GM18511 (cell line): Measurements from ENCODE around the gene PLK1.
"Not testable (repeated sequence)": the region's sequence is repeated elsewhere in the genome, so short reads cannot be mapped to it uniquely, and the experiment has no call there.

Experiments
- ATAC-seq: cut with Tn5 transposase; IDR thresholded peaks from one replicate; pipeline ENCODE4 v1.9.1; 2021; ENCODE audit warnings: mild to moderate bottlenecking, moderate library complexity; ENCODE audit not compliant: unreplicated experiment

PLK1 gene

GRCh38 chr16:23678430-23679273 lies at the start of gene PLK1:
PLK1 (plus strand) TSS chr16:23678889; CDS start chr16:23678933, 44 bp downstream.
- ATAC-seq, result peak; percentile 93

- ATAC-seq, result no peak
Measured at GRCh38 chr16:23629516-23629915, 49.2 kb upstream of the PLK1 start.

- not testable (repeated sequence) for ATAC-seq
Measured at GRCh38 chr16:23631874-23632273, 46.8 kb upstream of the PLK1 start.

GRCh38 chr16:23634461-23635036 lies 44.1 kb upstream of the PLK1 start:
- no peak for ATAC-seq

- ATAC-seq, result no peak
Measured at GRCh38 chr16:23635958-23636357, 42.7 kb upstream of the PLK1 start.

DNA sequence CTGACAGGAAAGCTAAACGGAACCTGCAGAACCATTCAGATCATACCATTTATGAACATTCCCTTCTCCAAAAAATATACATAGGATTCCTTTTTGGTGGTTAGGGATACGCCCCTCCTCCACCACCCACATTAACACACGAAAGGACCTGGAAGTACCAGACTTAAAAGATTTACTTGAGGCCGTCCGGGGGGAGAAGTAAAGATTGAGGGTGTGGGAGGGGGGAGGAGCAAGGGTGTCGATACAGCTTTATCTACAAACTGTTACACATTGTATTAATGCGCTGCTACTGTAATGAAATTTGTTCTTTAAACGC lies 38.1 kb upstream of the PLK1 start:
- ATAC-seq, result peak; percentile 3

DNA sequence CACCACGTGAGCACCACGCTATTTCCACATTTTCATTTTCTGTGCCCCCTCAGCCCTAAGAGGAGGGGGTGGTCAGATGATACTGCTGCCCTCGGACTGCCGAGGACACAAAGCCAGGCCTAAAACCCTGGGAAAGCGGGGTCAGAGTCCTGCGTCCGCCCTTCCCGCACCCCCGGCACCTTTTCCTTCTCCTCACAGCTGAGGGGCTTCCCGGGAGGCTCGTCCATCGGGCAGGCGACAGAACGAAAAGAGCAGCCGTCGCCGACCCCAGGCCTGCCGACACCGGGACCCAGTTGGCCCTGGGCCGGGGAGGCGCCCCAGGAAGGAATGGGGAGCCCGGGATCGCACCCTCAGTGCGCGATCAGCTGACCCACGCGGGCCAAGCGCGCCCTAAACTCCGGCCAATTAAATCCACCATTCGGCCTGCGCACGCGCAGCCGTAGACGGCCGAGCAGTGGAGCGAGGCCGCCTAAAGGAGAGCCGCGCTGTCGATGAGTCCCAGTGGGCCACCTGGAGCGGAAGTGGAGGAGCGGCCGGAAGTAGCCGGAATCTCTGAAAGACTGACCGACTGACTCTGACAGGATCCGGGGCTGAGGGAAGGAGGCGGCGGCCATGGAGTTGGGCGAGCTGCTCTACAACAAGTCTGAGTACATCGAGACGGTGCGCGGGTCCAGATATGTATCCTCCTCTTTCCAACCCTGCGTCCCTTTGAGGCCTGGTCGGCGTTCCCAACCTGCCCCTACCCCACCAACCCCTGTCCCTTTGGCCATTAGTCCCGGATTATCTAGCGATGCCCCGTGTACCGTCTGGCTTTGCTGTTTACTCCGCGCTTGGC lies 37.5 kb upstream of the PLK1 start, which contains the start of the genes DCTN5 and PALB2:
Gene DCTN5 (plus strand): TSS at position 536 of the 835 bp plus-strand sequence. CDS start 77 bp downstream, at position 613.
Gene PALB2 (minus strand): TSS at position 380 of the 835 bp plus-strand sequence. CDS start 153 bp downstream, at position 227.
- peak; percentile 98 for ATAC-seq

DNA sequence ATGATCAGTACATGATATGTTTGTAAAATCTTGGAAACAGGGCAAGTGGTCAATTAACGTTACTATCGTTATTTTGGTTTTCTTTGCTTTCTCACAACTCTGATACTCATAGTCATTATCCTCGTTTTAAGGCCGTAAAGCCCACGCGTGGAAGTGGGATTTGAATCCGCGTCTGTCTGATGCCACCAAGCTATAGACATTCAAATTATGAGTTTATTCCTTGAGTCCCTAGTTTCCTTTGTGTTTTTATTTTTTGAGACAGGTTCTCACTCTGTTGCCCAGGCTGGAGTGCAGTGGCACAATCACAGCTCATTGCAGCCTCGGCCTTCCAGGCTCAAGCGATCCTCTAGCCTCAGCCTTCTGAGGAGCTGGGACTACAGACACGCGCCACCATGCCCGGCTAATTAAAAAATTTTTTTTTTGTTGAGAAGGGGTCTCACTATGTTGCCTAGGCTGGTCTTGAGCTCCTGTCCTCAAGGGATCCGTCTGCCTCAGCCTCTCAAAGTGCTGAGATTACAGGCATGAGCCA lies 36.4 kb upstream of the PLK1 start:
- ATAC-seq, result no peak

GRCh38 chr16:23650674-23651416 lies 27.8 kb upstream of the PLK1 start:
- no peak for ATAC-seq

- ATAC-seq, result no peak
Measured at GRCh38 chr16:23651943-23652468, 26.7 kb upstream of the PLK1 start.

GRCh38 chr16:23663918-23664317 lies 14.8 kb upstream of the PLK1 start:
- ATAC-seq, result no peak

- no peak for ATAC-seq
Measured at GRCh38 chr16:23666571-23667354, 11.9 kb upstream of the PLK1 start.

DNA sequence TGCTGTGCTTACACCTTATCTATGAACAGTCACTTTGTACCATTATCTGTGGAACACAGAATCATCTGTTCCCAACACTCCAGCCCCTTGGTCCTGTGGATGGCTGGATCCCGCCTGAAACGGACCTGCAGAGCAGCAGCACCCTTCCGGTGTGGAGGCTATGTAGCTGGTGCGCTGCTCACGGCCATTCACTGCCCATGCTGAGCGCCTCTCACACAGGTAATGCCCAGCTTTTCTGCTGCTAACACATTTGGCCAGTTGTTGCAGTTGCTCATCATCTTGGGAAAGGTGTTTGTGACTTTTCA lies 11.4 kb upstream of the PLK1 start:
- ATAC-seq, result no peak

DNA sequence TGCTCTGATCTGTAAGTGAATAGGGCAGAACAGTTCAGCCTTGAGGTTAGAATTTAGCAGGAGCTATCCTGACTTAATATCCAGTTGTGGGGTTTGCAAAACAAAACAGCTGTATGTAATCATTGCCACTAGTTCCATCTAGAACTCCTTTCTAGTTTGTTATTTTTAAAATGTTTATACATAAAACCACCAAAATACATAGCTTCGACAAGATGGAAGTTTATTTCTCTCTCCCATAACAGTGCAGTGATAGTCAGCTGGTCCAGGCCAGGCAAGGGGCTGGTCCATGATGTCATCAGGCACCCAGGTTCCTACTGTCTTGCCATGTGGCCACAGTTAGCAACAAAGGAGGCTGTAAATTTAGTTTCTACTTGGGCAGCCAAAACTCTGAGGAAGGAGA lies 10.5 kb upstream of the PLK1 start:
- ATAC-seq, result no peak

DNA sequence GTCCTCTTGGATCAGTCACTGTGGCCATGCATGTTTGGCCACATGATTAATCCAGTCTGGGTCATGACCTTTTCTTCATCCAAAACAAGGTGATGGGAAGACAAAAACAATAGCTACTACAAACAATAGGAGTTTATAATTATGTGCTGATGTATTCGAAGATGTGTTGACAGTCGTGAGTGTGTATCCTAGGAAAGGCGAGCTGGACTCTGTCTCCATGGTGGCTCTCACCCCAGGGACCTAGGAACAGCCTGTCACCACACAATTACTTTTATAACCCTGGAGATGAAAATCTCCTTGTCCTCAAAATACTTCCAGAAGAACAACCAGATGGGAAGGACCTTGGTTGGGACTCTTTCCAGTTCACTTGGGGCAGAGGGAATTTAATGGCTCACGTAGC lies 9.8 kb upstream of the PLK1 start:
- no peak for ATAC-seq

GRCh38 chr16:23670137-23670776 lies 8.4 kb upstream of the PLK1 start:
- ATAC-seq, result peak; percentile 99

DNA sequence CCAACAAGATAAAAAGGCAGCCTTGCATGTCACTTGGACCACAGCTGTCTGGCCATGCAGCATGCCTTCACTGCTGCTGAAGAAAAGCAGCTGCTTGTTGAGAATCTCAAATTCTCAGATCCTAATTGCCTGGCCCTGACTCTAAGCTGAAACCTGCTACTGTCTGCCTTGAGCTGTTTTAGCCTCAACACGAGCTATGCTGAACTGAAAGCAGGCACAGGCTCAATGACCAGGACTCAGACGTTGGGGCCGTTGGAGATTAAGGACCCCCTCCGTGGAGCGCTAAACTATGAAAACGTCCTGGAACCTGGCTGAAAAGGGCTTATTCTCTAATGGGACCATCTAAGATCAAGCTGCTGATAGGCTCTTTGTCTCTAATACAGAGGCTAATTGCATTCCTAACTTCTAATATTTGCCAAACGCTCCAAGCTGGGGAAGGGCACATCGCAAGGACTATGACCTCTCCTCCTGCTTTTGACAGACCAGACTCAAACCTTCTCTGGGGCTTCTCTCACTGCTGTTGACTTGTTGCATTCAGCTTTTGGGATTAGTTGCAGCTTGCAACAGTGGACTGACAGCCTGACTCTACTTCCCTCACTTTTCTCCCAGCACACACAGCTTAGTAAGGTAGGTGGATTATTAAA lies 4.6 kb upstream of the PLK1 start:
- ATAC-seq, result no peak

GRCh38 chr16:23676924-23677480 lies 1.7 kb upstream of the PLK1 start:
- ATAC-seq, result no peak
